Muscle of back (tissue), 11 donors: ENCODE measurements around the gene BICD2. TPM values are rescaled to one million over a fixed set of nuclear protein-coding genes. Genes with fewer than 3 reads are reported as not detected.

ENCODE experiments used
- DNase-seq, 3 donors: peaks; one replicate each; pipeline versions ENCODE4 v3.0.0 to v3.0.0-alpha.2; 2013
- polyA plus RNA-seq, 10 donors: library from polyadenylated mRNA; unstranded; fragments of 120-200 nt; gene quantifications; one replicate each; pipeline ENCODE4 v1.2.1, GENCODE V29; 2013; ENCODE audit not compliant: insufficient read length in 10 of 10

Gene BICD2
- polyA plus RNA-seq, 10 donors, result 25.8 to 34.2 (median 28.5) TPM

- peak in 2 of 3 donors; percentile 42 to 66 for DNase-seq
Measured at GRCh38 chr9:92716557-92716956, 48.1 kb downstream of the BICD2 start.

GRCh38 chr9:92715488-92716231 is 49.0 kb downstream of the BICD2 start:
- DNase-seq, result no peak

- DNase-seq, result no peak
Measured at GRCh38 chr9:92714787-92715487, 49.7 kb downstream of the BICD2 start.

GRCh38 chr9:92714016-92714415 is 50.6 kb downstream of the BICD2 start:
- no peak for DNase-seq

- DNase-seq, result no peak
Measured at GRCh38 chr9:92713528-92713927, 51.1 kb downstream of the BICD2 start.

- DNase-seq, result no peak
Measured at GRCh38 chr9:92712767-92713166, 51.9 kb downstream of the BICD2 start.

GRCh38 chr9:92711844-92712243 is 52.8 kb downstream of the BICD2 start:
- DNase-seq, result no peak

GRCh38 chr9:92711146-92711545 is 53.5 kb downstream of the BICD2 start:
- no peak for DNase-seq

- no peak for DNase-seq
Measured at GRCh38 chr9:92710368-92710767, 54.3 kb downstream of the BICD2 start.

- no peak for DNase-seq
Measured at GRCh38 chr9:92709954-92710353, 54.7 kb downstream of the BICD2 start.

GRCh38 chr9:92709240-92709639 is 55.4 kb downstream of the BICD2 start:
- DNase-seq, result no peak

GRCh38 chr9:92707530-92707929 is 57.1 kb downstream of the BICD2 start:
- DNase-seq, result no peak

- DNase-seq, result no peak
Measured at GRCh38 chr9:92706218-92706940, 58.3 kb downstream of the BICD2 start.

GRCh38 chr9:92704528-92704927 is 60.1 kb downstream of the BICD2 start:
- DNase-seq, result no peak

- DNase-seq, result no peak
Measured at GRCh38 chr9:92696619-92697018, 68.0 kb downstream of the BICD2 start.

- no peak for DNase-seq
Measured at GRCh38 chr9:92686954-92687353, 77.7 kb downstream of the BICD2 start.

GRCh38 chr9:92685022-92685421 is 79.6 kb downstream of the BICD2 start:
- DNase-seq, result no peak

GRCh38 chr9:92682269-92682668 is 82.4 kb downstream of the BICD2 start:
- no peak for DNase-seq

GRCh38 chr9:92680166-92681119 is 84.2 kb downstream of the BICD2 start:
- no peak for DNase-seq

- DNase-seq, result no peak
Measured at GRCh38 chr9:92679413-92680165, 85.0 kb downstream of the BICD2 start.

- peak in 2 of 3 donors; percentile 39 to 74 for DNase-seq
Measured at GRCh38 chr9:92671323-92671722, 93.3 kb downstream of the BICD2 start.
